OCI-M2 (cell line): ENCODE results near the gene AKIRIN2.

Experiments
- DNase-seq: peaks from one replicate; lab custom pipeline; 2025; ENCODE audit not compliant: unreplicated experiment; lab: John Stamatoyannopoulos, UW

The AKIRIN2 gene

GRCh38 chr6:87656857-87657256 is 45.2 kb downstream of the AKIRIN2 start:
- DNase-seq = no peak

- DNase-seq = no peak
These were observed 46.2 kb downstream of the AKIRIN2 start for GRCh38 chr6:87655824-87656223.

GRCh38 chr6:87654875-87655454 is 47.1 kb downstream of the AKIRIN2 start:
- DNase-seq = no peak

- no peak for DNase-seq
These were observed 47.9 kb downstream of the AKIRIN2 start for GRCh38 chr6:87654122-87654521.

GRCh38 chr6:87653074-87653962 is 48.7 kb downstream of the AKIRIN2 start:
- DNase-seq = no peak

- DNase-seq = no peak
These were observed 57.0 kb downstream of the AKIRIN2 start for GRCh38 chr6:87645080-87645479.

- no peak for DNase-seq
These were observed 60.9 kb downstream of the AKIRIN2 start for GRCh38 chr6:87641065-87641692.

GRCh38 chr6:87639373-87639772 is 62.7 kb downstream of the AKIRIN2 start:
- DNase-seq = no peak

- DNase-seq = no peak
These were observed 64.9 kb downstream of the AKIRIN2 start for GRCh38 chr6:87637106-87637505.

GRCh38 chr6:87636315-87636714 is 65.7 kb downstream of the AKIRIN2 start:
- DNase-seq = no peak

GRCh38 chr6:87633851-87634250 is 68.2 kb downstream of the AKIRIN2 start:
- no peak for DNase-seq

GRCh38 chr6:87630746-87631145 is 71.3 kb downstream of the AKIRIN2 start:
- no peak for DNase-seq

- DNase-seq = no peak
These were observed 73.2 kb downstream of the AKIRIN2 start for GRCh38 chr6:87628881-87629280.

- DNase-seq = no peak
These were observed 73.6 kb downstream of the AKIRIN2 start for GRCh38 chr6:87628424-87628823.
